MM.1S (cell line): ENCODE measurements around the gene PALD1.

Source experiments
- DNase-seq: peaks from one replicate; pipeline ENCODE4 v3.0.0-alpha.2; 2015
- H2AFZ ChIP-seq: fragments of 300-600 bp; sonication (generic); 2 replicates; pipeline ENCODE4 v1.6.0; 2016; ENCODE audit warnings: antibody characterized with exemption, low read length
- H3F3A ChIP-seq: fragments of 300-600 bp; sonication (generic); 2 replicates; pipeline ENCODE4 v1.6.1; 2016; ENCODE audit warnings: mild to moderate bottlenecking, antibody characterized with exemption, low read length, moderate library complexity, mixed read lengths; ENCODE audit not compliant: insufficient read depth
- H3K27ac ChIP-seq: fragments of 300-600 bp; sonication (generic); 2 replicates; pipeline ENCODE4 v1.5.1; 2016; ENCODE audit warnings: mild to moderate bottlenecking, low read length
- H3K27me3 ChIP-seq: fragments of 300-600 bp; sonication (generic); replicated peaks from 2 replicates; pipeline ENCODE4 v1.6.0; 2016; ENCODE audit warnings: low read length; ENCODE audit not compliant: insufficient read depth
- H3K36me3 ChIP-seq: fragments of 300-600 bp; sonication (generic); replicated peaks from 2 replicates; pipeline ENCODE4 v1.6.1; 2016; ENCODE audit warnings: mild to moderate bottlenecking, low read length, mixed read lengths; ENCODE audit not compliant: insufficient read depth
- H3K4me1 ChIP-seq: fragments of 300-600 bp; sonication (generic); 2 replicates; pipeline ENCODE4 v1.6.1; 2016; ENCODE audit warnings: low read length, mixed read lengths
- H3K4me2 ChIP-seq: fragments of 300-600 bp; sonication (generic); 2 replicates; pipeline ENCODE4 v1.6.0; 2016; ENCODE audit warnings: low read depth, low read length
- H3K4me3 ChIP-seq: fragments of 300-600 bp; sonication (generic); 2 replicates; pipeline ENCODE4 v1.5.1; 2016; ENCODE audit warnings: low read length, mixed read lengths
- H3K79me2 ChIP-seq: fragments of 300-600 bp; sonication (generic); 2 replicates; pipeline ENCODE4 v1.6.1; 2016; ENCODE audit warnings: mixed run types, low read length, mixed read lengths
- H3K9ac ChIP-seq: fragments of 300-600 bp; sonication (generic); 2 replicates; pipeline ENCODE4 v1.6.1; 2016; ENCODE audit warnings: low read length, mixed read lengths
- H3K9me2 ChIP-seq: fragments of 300-600 bp; sonication (generic); replicated peaks from 2 replicates; pipeline ENCODE4 v1.6.1; 2016; ENCODE audit warnings: mild to moderate bottlenecking, low read length, mixed read lengths; ENCODE audit not compliant: insufficient read depth
- H3K9me3 ChIP-seq: fragments of 300-600 bp; sonication (generic); replicated peaks from 2 replicates; pipeline ENCODE4 v1.6.1; 2016; ENCODE audit warnings: mild to moderate bottlenecking, low read length, mixed read lengths; ENCODE audit not compliant: insufficient read depth
- H4K20me1 ChIP-seq: fragments of 300-600 bp; sonication (generic); 2 replicates; pipeline ENCODE4 v1.6.1; 2016; ENCODE audit warnings: mild to moderate bottlenecking, low read length, moderate library complexity, mixed read lengths; ENCODE audit not compliant: insufficient read depth
- EZH2 ChIP-seq: fragments of 300-600 bp; sonication (generic); optimal IDR thresholded peaks from 2 replicates; pipeline ENCODE3; 2017; ENCODE audit warnings: low read depth, mild to moderate bottlenecking, antibody characterized with exemption, low read length, mixed read lengths
- EZH2phosphoT487 ChIP-seq: fragments of 300-600 bp; sonication (generic); IDR thresholded peaks from 2 replicates; pipeline ENCODE4 v1.6.1; 2018; ENCODE audit warnings: antibody characterized with exemption, low read length
- TF ChIP-seq, protein P1 (sequence below): fragments of 300-600 bp; sonication (generic); IDR thresholded peaks from 2 replicates; pipeline ENCODE4 v1.5.1; 2016; ENCODE audit warnings: antibody characterized with exemption, low read length, mixed read lengths

PALD1 gene

DNA sequence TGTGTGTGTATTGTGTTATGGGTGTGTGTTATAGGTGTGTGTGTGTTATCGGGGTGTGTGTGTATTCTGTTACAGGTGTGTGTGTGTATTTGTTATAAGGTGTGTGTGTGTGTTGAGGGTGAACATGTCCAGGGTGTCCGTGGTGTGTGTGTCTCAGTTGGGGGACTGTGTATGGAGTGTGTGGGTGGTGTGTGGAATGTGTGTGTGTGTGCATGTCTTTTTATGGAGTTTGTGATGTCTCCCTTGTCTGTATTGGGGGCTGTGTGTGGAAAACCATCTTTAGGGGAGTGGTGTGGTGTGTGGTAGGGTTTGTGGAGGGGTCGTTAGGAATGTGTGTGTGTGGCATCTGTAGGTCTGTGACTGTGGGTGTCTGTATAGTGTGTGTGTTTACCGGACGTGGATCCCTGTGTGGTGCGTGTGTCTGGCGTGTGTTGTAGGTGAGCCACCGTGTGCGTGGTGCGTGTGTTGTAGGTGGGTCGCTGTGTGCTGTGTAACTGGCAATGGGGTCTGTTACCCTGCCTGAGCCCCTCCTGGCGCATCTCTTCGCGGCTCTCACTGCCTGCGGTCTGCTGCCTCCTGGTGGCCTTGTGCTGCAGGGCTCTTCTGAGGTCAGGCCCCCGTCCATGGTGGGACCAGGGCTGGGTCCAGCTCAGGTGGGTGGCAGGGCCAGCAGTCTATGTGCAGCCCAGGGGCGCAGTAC is 61.7 kb downstream of the PALD1 start:
- Histone ChIP-seq H3F3A (no peaks in the 10 kb centered on the region), H3K9me3 (no peaks in the 10 kb centered on the region), H3K9ac (no peak overlapping the region), H3K27ac (peak overlapping the region; percentile 15; the same call in 1 of the 2 replicates), H3K9me2 (no peaks in the 10 kb centered on the region), H3K4me3 (no peak overlapping the region), H3K79me2 (no peaks in the 10 kb centered on the region), H3K27me3 (no peaks in the 10 kb centered on the region), H3K4me1 (peaks cover 18% of the 10 kb centered on the region), H3K4me2 (no peak overlapping the region), H4K20me1 (no peaks in the 10 kb centered on the region), H2AFZ (no peak overlapping the region), H3K36me3 (peaks cover 4% of the 10 kb centered on the region; the same call in 1 of the 2 replicates)
- TF ChIP-seq EZH2 (no peak), EZH2phosphoT487 (no peak)
- TF ChIP-seq, protein P1, sequence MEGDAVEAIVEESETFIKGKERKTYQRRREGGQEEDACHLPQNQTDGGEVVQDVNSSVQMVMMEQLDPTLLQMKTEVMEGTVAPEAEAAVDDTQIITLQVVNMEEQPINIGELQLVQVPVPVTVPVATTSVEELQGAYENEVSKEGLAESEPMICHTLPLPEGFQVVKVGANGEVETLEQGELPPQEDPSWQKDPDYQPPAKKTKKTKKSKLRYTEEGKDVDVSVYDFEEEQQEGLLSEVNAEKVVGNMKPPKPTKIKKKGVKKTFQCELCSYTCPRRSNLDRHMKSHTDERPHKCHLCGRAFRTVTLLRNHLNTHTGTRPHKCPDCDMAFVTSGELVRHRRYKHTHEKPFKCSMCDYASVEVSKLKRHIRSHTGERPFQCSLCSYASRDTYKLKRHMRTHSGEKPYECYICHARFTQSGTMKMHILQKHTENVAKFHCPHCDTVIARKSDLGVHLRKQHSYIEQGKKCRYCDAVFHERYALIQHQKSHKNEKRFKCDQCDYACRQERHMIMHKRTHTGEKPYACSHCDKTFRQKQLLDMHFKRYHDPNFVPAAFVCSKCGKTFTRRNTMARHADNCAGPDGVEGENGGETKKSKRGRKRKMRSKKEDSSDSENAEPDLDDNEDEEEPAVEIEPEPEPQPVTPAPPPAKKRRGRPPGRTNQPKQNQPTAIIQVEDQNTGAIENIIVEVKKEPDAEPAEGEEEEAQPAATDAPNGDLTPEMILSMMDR: peak; percentile 74
- no peak for DNase-seq

DNA sequence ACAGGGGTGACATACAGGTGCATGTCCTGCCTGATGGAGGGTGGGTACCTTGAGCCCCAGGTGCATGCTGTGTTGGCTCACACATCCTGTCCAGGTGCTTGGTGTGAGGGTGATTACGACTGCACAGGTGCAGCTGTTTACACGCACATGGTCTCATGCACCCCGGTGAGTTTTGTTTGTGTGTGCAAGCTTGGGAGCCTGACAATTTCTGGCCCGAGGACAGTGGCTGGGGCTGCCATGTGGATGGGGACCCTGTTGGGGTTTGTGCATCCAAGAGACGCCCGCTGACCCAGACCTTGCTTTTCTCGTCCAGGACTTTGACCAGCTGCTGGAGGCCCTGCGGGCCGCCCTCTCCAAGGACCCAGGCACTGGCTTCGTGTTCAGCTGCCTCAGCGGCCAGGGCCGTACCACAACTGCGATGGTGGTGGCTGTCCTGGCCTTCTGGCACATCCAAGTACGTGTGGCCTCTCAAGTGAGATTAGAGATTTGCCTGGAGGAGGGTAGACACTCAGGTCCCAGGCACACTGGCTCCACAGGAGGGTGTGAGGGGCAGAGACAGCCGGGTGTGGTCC is 62.3 kb downstream of the PALD1 start:
- TF ChIP-seq EZH2 (no peak), EZH2phosphoT487 (no peak)
- TF ChIP-seq, protein P1: no peak
- no peak overlapping the region for H3K9ac ChIP-seq
- H3K4me2 ChIP-seq: no peak overlapping the region
- no peaks in the 10 kb centered on the region for H3K79me2 ChIP-seq
- DNase-seq: peak; percentile 45
- H3K9me2 ChIP-seq: no peaks in the 10 kb centered on the region
- H4K20me1 ChIP-seq: no peaks in the 10 kb centered on the region
- H2AFZ ChIP-seq: no peak overlapping the region
- H3K36me3 ChIP-seq: peaks cover 4% of the 10 kb centered on the region; the same call in 1 of the 2 replicates
- no peak overlapping the region; the same call in 1 of the 2 replicates for H3K27ac ChIP-seq
- no peaks in the 10 kb centered on the region for H3K9me3 ChIP-seq
- H3K4me3 ChIP-seq: no peak overlapping the region
- no peaks in the 10 kb centered on the region for H3F3A ChIP-seq
- H3K27me3 ChIP-seq: no peaks in the 10 kb centered on the region
- peaks cover 18% of the 10 kb centered on the region for H3K4me1 ChIP-seq

- no peaks in the 10 kb centered on the region; the same call in 1 of the 2 replicates for H3K36me3 ChIP-seq
- H3K4me3 ChIP-seq: no peak overlapping the region
- H3K27ac ChIP-seq: no peak overlapping the region
- no peak overlapping the region for H3K4me2 ChIP-seq
- no peaks in the 10 kb centered on the region for H3K79me2 ChIP-seq
- no peak overlapping the region for H3K9ac ChIP-seq
- H4K20me1 ChIP-seq: no peaks in the 10 kb centered on the region
- no peaks in the 10 kb centered on the region for H3K27me3 ChIP-seq
- TF ChIP-seq EZH2: no peak
- TF ChIP-seq, protein P1: no peak
- no peak for TF ChIP-seq EZH2phosphoT487
- no peaks in the 10 kb centered on the region for H3K9me3 ChIP-seq
- no peaks in the 10 kb centered on the region for H3F3A ChIP-seq
- no peaks in the 10 kb centered on the region for H3K9me2 ChIP-seq
- no peak for DNase-seq
- no peak overlapping the region for H2AFZ ChIP-seq
- peaks cover 18% of the 10 kb centered on the region for H3K4me1 ChIP-seq
These were observed 63.4 kb downstream of the PALD1 start for GRCh38 chr10:70541736-70542564.
